ENCODE measurements around the gene FBXO48.

FBXO48 gene

DNA sequence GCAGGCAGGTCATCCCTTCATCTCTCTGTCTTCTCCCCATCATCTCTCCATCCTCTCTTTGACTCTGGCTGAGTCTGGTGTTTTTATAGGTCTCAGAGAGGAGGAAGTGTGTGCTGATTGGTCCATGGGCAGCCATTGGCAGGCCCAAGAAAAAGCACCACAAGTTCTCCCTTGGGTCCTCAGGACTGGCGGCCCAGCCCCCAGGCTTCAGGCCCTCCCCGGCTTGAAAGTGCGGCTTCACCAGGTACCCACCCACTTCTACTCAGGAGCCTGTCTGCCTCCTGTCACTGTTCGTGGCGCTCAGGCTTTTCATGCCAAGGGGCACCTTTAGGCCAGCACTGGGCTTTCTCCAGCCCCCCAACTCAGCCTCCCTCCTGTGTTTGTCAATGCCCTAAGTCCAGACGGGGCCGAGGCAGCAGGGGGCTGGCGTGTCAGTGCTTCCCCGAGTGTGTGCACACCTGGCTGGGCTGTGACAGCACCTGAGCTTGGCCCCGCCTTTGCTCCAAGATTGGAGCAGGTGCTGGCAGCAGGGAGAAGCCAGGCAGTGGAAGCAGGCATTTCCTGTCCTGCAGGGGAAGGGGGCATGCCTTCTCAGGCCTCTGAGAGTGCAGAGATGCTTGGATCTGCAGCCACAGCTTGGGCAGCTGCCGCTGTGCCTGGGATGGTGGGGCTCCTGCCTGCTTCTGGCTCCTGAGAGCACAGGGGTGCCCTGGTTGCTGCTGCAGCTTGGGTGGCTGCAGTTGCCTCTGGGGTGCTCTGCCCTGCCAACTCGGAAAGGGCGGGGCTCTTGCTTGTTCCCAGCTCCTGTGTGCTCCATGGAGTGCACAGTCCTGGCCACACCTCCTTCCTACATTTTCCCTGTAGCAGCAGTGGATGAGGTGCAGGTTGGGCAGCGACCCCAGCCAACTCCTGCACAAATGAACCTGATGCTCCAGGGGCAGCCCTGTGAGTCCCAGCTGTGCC, 34.1 kb downstream of the FBXO48 start:
- DNase-seq = no peak

DNA sequence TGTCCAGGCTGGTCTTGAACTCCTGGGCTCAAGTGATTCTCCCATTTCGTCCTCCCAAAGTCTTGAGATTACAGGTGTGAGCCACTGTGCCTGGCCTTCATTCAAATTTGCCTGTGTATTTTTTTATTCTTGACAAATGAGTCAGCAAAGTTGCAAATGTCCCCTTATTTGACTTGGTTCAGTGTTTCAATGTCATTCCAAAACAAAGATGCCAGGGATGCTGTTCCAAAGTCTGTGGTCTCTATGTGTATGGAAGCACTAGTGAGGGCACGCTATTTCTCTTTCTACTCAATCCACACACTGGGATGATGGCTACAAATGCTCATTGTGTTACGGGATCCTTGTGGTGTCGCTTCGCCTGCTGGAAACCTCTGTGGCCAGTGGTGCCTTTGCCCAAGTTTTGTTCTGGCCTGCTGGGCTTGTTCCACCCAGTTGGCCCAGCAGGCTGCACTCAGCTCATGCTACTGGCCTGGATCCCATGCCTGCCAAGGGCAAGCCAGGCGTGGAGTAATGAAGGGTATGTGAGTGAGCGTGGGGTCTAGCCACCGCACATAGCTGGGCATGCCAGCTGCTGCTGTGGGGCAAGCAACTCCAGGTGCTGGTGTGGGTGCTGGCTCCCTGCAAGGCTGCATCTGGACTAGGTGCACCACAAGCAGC, 35.6 kb downstream of the FBXO48 start:
- no peak for DNase-seq

DNA sequence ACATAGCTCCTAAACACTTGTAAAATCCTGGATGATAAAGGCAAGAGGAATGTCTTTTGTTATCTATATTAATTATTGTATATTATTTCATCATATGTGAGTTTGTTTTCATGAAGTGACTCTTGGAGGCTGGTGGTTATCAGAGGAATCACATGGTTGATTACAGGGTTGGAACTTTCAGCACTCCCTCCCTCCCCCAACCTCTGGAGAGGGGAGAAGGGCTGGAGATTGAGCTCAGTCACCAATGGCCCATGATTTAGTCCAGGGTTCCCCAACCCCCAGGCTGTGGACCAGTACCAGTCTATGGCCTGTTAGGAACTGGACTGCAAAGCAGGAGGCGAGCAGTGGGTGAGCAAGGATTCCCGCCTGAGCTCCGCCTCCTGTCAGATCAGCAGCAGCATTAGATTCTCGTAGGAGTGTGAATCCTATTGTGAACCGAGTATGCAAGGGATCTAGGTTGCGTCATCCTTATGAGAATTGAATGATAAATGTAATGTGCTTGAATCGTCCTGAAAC, 37.7 kb downstream of the FBXO48 start:
- no peak for DNase-seq

DNA sequence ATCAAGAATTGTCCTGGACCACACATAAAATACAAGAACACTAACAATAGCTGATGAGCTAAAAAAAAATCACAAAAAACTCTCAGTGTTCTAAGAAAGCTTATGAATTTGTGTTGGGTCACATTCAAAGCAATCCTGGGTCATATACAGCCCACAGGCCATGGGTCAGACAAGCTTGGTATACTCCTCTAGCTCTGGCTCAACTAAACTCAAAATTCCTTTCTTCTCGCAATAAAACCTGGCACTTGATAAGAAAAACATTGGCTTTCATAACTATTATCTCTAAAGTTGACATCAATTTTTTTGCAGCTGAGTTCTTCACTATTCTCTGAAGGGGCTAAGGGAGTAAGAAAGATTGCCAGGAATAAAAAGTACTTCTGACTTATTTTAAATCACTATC, 38.3 kb downstream of the FBXO48 start:
- no peak for DNase-seq

DNA sequence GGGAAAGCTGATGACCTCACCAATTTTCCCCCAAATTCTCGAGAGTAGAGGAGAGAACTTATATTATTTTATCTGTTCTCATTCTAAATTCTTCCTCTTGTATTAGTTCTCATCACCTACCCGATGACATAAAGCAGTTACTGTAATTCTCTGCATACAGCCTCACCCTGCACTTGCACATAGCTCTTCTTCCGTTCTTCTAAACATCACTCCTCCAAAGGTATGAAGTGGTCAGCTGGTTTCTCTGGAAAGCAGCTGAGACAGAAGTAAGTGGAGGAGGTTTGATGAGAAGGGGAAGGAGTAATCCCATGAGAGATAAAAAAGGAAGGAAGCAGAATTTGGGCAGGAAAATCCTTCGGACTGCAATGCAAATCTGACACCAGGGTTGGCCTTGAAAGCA, 39.0 kb downstream of the FBXO48 start:
- DNase-seq = no peak

DNA sequence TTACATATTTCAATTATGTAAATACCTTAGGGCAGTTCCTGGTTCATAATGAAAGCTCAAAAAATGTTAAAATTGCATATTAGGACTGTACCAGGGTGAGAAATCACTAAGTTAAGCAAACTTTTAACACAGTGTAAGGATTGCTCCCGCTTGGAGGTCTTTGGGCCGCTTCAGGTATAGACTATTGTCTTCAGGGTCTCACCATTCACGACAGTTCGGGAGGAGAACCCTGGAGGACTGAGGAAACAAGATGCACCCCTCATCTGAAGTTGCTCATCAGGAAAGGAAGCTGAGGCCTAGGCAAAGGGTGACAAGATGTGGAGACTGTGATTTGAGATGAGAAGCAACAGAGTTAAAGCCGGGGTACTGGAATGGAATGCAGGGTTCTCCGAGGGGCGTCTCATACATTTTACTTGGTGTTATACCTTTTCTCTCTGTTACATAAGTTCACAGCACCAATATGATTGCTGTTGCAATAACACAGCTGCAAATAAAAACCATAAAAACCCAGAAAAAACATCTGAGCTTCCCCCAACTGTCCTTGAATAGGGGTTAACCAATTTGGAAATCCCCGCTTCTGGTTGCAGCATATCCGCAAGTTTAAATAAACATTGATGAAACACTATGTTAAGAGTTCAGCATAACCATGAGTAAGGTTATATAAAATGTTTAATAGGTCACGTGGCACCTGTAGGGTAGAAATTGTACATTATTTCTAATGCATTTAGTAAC, 40.1 kb downstream of the FBXO48 start:
- peak; percentile 73 for DNase-seq

DNA sequence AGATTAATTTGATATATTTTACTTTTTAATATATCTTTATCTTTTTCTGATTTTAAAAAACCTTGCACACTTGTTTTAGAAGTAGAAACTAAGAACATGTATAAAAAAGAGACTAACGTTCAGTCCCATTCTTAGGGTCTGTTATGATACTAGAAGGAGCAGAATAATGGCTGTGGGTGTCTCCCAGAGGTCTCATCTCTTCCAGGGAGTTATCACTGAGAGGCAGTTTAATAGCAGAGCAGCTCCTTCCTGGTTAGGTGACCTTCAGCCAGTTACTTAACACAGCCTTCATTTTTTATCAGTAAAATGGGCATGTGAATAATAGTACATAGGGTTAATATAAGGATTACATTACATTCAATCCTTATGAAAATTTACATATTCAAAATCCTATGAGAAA, 40.6 kb downstream of the FBXO48 start:
- no peak for DNase-seq

DNA sequence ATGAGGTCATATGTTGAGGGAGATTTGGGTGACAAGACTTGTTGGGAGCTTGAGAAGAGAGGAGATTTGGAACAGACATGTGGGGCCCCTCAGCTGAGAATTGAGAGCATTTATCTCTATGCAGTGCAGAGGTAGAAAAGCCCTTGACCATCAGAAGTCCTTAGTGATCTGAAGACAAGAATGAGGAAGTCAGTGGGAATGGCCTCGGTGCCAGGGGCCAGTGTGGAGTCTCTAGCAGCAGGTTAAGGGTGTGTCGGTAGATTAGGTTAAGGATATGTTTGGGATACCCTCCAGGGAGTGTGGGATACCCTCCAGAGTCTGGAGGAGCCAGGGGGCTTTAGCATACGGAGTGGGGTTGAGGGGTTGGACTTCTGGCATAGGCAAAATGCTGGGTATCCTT, 41.6 kb downstream of the FBXO48 start:
- no peak for DNase-seq

DNA sequence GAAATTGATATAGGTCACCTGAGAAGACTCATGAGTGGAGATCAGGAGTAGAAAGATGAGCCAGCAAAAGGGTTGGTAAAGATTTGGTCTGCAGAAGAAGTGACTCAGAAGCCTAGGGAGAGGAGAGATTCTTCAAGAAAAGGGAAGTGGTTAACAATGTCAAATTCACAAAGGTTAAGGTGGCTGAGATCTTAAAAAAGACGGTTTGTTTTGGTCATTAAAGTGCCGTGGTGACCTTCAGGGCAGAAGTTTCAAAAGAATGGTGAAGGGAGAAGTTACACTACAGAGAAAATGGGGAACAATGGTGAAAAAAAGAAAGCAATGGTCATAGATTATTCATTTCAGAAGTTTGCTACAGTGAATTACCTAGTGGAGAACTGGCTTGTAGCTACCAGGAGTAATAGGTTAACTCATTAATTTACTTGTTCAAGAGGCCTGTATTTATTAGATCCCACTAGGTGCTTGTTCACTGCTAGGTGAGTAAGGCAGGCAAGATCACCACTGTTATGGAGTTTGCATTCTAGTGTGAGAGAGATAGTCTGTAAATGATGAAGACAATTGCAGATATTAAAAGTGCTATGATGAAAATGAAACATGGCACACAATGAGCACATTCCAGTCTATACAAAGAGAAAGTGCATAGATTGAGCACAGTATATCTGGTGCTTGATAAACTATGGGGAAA, 43.0 kb downstream of the FBXO48 start:
- DNase-seq = peak; percentile 44

DNA sequence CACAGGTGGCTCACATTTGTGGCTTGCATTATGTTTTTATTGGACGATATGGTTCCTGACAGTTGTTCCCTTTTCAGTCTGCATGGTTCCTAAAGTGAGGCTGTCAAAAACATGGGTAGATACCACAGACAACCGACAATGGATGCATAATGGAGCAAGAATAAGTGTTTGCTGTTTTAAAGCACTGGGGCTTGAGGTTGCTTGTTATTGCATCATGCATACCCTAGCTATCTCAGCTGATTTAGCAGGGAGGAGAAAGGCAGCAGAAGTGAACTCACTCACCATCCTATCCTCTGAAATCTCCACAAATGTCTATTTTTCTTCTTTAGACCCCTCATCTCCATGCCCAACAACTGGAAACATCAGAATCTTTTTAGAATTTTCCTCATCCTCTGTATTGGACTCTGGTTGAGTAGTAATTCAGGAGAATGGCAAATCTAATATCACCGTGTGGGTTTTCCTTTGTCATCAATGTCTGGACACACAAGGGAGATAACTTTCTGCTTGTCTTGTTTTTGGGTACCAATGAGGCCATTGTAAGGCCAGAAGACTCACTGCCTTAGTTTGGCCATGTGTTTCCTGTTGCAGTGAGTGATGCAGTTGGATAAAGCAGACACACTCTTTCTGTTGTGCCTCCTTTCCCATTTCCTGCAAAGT, 46.7 kb downstream of the FBXO48 start:
- DNase-seq = no peak

DNA sequence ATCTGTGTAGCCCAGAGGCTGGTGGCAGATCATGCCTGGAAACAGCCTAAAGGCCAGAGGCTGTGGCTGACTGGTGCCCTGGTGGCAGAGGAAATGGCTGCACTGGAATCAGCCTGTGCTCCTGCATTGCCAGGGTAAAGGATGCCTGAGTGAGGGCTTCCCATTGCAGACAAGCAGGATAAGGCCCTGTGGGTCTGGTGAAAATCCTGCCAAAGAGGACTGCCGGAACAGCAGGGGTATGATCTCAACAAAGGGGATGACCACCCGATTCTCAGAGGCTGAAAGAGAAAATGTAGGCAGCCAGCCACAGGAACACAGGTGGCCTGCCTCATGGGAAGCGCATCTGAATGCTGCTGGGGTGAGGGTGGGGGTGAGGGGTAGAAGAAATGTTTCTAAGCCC, 48.2 kb downstream of the FBXO48 start:
- no peak for DNase-seq

DNA sequence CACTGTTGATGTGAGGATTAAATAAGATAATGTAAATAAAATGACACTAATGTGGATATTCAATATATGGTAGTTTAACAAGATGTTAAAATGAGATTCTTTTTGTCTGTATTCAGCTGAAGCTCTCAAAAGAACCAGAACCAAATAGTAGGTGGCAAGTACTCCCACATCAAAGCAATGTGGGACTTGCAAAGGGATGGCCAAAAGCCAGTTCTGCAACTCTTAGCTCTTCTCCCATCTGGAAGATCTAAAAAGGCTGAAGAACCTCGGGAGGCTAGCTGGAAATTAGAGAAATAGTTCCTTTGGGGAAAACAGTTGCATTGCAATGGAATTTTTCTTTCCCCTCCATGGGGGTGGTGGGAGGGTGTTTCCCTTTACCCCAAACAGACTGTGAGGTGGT, 48.7 kb downstream of the FBXO48 start:
- no peak for DNase-seq

DNA sequence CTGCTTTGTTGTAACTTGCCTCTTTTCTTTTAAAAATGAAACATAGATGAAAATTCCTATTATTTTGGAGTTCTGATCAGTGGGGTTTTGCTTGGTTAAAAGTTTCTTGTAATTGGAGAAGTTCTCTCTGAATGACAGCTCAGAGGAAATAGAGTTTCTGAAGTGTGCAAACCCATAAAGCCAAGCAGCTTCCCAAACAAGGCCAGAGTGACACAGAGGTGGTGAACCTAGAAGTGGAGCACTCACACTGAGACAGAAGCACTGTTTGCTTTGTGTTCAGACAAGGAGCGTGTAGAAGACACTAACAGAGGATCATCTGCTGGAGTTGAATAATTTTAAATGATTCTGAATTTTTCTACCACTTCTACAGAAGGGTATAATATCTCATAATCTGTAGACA, 49.2 kb downstream of the FBXO48 start:
- DNase-seq = no peak

DNA sequence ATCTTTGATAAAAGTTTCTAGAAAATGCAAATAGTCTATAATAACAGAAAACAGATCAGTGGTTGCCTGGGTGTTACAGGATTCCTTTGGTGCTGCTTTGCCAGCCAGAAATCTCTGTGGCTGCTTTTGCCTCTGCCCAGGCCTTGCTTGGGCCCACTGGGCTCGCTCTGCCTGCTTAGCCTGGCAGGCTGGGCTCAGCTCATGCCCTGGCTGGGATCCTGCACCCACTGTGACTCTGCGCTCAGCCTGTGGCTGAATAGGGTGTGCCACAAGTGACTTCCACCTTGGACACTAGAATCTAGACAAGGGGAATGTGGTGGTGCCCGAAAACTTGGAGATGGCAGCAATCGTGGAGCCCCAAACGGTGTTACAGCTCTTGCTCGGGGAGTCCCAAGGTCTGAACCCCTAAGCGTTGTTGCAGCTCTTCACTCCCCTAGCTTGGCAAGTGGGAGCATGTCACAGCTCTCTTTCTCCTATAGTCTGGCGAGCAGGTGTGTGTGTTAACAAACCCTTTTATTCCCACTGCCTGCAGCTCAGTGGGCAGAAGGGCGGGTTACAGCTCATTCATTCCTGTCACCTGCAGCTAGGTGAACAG, 50.9 kb downstream of the FBXO48 start:
- DNase-seq = no peak

DNA sequence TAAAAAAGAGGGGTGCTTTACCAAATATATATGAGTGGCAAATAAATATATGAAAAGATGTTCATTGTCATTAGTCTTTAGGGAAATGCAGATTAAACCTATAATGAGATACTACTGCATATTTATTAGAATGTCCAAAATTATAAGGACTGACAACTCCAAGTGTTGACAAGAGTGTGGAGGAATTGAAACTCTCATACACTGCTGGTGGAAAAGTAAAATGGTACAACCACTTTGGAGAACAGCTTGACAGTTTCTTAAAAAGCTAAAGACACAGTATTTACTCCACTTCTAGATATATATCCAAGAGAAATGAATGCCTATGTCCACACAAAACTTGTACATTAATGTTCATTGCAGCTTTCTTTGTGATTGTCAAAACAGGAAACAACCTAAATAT, 51.6 kb downstream of the FBXO48 start:
- DNase-seq = no peak

DNA sequence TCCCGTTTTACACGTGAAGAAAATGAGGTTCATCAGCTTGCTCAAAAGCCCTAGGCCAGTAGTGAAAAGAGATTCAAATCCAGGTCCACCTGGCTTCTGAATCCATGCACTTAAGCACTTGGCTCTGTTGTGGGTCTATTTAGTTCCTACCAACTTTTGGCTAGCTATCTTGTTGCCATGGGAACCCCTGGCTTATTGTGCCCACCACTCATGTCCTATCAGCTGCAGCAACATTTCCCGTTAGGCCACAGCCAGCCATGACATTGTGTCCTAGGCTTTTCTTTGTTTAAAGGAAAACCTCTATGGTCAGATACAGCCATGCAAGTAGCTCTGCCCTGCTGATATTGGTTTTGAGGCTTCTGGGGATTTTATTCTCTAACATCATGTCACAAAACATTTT, 52.2 kb downstream of the FBXO48 start:
- no peak for DNase-seq

DNA sequence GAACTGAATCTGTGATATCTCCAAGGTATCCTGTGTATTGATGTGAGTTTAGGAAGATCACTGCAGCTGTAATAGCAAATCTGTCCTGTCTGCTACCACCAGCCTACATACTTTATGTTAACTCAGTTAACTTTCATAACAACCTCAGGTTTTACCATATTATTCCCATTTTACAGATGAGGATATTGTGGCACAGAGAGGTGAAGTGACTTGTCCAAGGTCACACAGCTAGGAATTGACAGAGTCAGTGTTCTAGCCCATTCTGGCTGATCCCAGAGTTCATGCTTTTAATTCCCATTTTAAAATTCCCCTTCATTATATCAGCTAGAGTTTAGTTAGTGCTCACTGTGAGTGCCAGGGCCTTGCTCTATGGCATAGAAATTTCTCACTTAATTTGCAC, 52.6 kb downstream of the FBXO48 start:
- no peak for DNase-seq

DNA sequence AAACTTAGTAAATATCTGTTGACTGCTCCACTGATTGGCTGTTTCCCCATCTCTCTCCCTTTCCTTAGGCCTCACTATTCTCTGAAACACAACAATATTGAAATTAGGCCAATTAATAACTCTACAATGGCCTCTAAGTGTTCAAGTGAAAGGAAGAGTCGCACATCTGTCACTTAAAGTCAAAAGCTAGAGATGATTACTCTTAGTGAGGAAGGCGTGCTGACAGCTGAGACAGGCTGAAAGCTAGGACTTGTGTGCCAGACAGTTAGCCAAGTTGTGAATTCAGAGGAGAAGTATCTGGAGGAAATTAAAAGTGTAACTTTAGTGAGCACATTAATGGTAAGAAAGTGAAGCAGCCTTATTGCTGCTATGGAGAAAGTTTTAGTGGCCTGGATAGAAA, 53.6 kb downstream of the FBXO48 start:
- no peak for DNase-seq

DNA sequence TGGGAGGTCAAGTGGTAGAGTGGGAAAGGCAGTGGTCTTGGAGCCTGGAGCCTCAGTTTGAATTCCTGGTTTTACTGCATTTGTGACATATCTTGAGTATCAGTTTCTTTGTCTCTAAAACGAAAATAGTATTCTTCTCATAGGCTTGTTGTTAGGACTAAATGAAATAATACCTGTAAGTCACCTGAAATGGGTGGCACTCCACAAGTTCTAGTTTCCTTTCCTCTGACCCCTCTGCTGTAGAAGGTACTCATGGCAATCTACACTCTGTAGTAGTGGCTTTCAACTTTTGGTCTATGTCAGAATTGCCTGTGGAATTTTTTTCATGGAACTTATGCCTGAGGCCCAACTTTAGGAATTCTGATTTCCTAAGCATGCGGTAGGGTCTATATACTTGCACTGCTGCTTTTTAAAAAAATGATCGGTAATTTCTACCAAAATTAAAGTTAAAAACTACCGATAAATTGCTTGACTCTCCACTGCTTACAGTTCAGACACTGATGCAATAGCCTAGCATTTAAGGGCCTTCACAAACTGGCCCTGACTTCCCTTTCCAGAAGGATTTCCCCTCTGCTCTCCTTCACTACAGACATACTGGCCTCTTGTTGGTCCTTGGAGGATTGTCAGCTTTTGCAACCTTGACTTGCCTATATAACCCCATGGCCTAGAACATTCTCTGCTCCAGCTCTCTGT, 54.8 kb downstream of the FBXO48 start:
- no peak for DNase-seq

DNA sequence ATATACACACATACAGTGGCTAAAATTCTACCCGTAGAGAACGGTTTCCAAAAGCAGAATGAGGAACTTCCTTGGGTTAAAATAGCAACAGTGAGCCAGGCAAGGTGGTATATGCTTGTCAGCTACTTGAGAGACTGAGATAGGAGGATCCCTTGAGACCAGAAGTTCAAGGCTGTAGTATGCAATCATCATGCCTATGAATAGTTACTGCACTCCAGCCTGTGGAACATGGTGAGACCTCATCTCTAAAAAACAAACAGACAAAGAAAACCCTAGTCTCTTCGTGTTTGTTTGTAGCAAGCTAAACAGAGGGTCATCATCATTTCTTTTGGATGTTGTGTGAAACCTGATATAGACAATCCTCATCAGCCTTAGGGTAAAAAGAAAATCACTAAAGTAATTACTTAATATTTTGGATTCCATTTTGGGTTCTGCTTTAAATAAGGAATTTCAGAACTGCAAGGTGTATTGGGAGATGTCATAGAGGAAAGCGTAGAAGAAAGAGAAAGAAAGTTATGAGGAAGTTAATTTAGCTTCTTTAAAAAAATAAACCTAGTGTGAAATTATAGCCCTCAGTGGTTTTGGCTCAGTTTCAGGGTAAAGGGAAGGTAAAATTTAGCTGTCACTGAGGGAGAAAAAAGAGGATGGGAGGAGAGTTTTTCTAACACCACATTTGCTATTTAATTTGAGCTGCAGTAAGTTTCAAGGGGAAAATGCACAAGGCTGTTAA, 55.5 kb downstream of the FBXO48 start:
- DNase-seq = no peak
